ENCODE results near the gene TRPM2.

The TRPM2 gene

GRCh38 chr21:44323591-44323990, 29.8 kb upstream of the TRPM2 start:
- TF ChIP-seq MAX (IDR thresholded peaks at IDR 0.05; ENCODE audit: low read depth, low read length) (no peak), CTCF (IDR thresholded peaks at IDR 0.05; ENCODE audit: low read depth, low read length) (no peak), MYC (IDR thresholded peaks at IDR 0.05; ENCODE audit: low read depth, low read length) (no peak), POLR2A (IDR thresholded peaks at IDR 0.05; ENCODE audit: extremely low read depth, insufficient read length) (no peak)
- no peak overlapping the region for H3K4me3 ChIP-seq (ENCODE audit: low read depth, low read length)
- DNase-seq (ENCODE audit: low read depth) = no peak

- no peak overlapping the region for H3K4me3 ChIP-seq (ENCODE audit: low read depth, low read length)
- TF ChIP-seq POLR2A (IDR thresholded peaks at IDR 0.05; ENCODE audit: extremely low read depth, insufficient read length) = no peak
- TF ChIP-seq CTCF (IDR thresholded peaks at IDR 0.05; ENCODE audit: low read depth, low read length) = no peak
- TF ChIP-seq MAX (IDR thresholded peaks at IDR 0.05; ENCODE audit: low read depth, low read length) = no peak
- TF ChIP-seq MYC (IDR thresholded peaks at IDR 0.05; ENCODE audit: low read depth, low read length) = no peak
- no peak for DNase-seq (ENCODE audit: low read depth)
Observed at GRCh38 chr21:44324106-44324853, 29.1 kb upstream of the TRPM2 start.

DNA sequence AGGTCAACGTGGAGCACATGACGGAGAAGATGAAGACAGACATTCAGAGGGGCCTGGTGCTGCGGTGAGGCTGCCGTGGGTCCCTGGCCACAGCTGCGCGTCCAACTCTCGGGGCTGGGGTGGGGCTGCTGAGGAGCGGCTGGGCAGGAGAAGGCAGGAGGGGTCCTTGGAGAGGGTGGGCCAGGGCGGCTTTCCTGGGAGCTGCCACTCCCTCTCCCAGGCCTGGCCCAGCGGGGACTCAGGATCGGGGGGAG, 28.6 kb upstream of the TRPM2 start:
- DNase-seq (ENCODE audit: low read depth) = no peak
- H3K4me3 ChIP-seq (ENCODE audit: low read depth, low read length) = no peak overlapping the region
- TF ChIP-seq MYC (IDR thresholded peaks at IDR 0.05; ENCODE audit: low read depth, low read length) (no peak), POLR2A (IDR thresholded peaks at IDR 0.05; ENCODE audit: extremely low read depth, insufficient read length) (no peak), MAX (IDR thresholded peaks at IDR 0.05; ENCODE audit: low read depth, low read length) (no peak), CTCF (IDR thresholded peaks at IDR 0.05; ENCODE audit: low read depth, low read length) (no peak)

GRCh38 chr21:44325386-44326271, 27.8 kb upstream of the TRPM2 start:
- H3K4me3 ChIP-seq (ENCODE audit: low read depth, low read length) = no peak overlapping the region
- DNase-seq (ENCODE audit: low read depth) = no peak
- TF ChIP-seq MYC (IDR thresholded peaks at IDR 0.05; ENCODE audit: low read depth, low read length) (no peak), POLR2A (IDR thresholded peaks at IDR 0.05; ENCODE audit: extremely low read depth, insufficient read length) (no peak), MAX (IDR thresholded peaks at IDR 0.05; ENCODE audit: low read depth, low read length) (no peak), CTCF (IDR thresholded peaks at IDR 0.05; ENCODE audit: low read depth, low read length) (no peak)

DNA sequence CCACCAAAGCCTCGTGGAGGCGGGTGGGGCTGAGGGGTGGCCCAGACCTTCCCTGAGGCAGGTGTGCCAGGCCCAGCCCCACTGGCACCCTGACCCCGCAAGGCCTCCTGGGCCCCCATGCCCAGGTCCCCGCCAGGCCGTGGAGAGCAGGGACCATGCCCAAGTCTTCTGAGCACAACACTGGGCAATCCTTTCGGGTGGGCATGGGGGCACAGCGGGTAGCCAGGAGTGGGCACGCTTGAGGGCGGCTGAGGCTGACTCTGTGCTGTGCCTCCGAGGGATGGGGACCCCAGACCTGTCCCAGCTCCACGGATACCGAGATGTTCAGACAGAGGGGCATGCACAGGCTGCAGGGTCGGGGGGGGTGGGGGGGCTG, 27.2 kb upstream of the TRPM2 start:
- H3K4me3 ChIP-seq (ENCODE audit: low read depth, low read length) = no peak overlapping the region
- TF ChIP-seq CTCF (IDR thresholded peaks at IDR 0.05; ENCODE audit: low read depth, low read length) (no peak), POLR2A (IDR thresholded peaks at IDR 0.05; ENCODE audit: extremely low read depth, insufficient read length) (no peak), MYC (IDR thresholded peaks at IDR 0.05; ENCODE audit: low read depth, low read length) (no peak), MAX (IDR thresholded peaks at IDR 0.05; ENCODE audit: low read depth, low read length) (no peak)
- no peak for DNase-seq (ENCODE audit: low read depth)

Measured in NB4 (cell line).